Activated CD4-positive, alpha-beta T cell treated with anti-CD3 and anti-CD28 coated beads, Interleukin-2, amount 50 U/mL, for 16 hours (primary cell): ENCODE results near the gene UBE2J2.

Source experiments
- DNase-seq: peaks from one replicate; pipeline ENCODE4 v3.0.0-alpha.2; 2020

UBE2J2 gene

GRCh38 chr1:1280782-1281481 lies 7.3 kb upstream of the UBE2J2 start:
- DNase-seq = no peak

DNA sequence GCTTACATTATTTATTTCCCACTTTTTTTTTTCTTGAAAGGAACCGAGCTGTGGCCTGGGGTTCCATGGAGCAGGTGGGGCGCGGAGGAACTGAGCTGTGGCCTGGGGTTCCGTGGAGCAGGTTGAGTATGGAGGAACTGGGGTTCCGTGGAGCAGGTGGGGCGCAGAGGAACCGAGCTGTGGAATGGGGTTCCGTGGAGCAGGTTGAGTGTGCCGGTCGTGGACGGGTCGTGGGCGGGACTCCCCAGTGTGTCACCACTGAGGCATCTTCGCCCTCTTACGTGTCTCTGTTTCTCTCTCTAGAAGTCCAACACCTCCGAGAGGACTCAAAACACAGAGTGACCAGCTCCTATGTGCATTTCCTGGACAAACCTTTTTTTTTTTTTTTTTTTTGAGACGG lies 5.4 kb upstream of the UBE2J2 start:
- no peak for DNase-seq

DNA sequence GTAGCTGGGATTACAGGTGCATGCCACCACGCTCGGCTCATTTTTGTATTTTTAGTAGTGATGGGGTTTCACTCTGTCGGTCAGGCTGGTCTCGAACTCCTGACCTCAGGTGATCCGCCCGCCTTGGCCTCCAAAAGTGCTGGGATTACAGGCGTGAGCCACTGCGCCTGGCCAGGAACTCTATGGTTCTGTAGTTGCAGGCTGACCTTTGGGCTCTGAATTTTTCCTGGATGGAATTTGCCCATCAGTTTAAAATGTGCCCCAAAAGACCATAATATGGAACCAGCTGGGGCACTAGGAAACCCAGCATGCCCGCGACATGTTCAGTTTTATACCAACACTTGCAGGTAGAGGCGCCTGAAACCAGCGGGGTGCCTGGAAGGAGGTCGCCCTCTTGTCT lies 5.0 kb upstream of the UBE2J2 start:
- DNase-seq = no peak

- no peak for DNase-seq
Measured at GRCh38 chr1:1275836-1276235, 2.2 kb upstream of the UBE2J2 start.

DNA sequence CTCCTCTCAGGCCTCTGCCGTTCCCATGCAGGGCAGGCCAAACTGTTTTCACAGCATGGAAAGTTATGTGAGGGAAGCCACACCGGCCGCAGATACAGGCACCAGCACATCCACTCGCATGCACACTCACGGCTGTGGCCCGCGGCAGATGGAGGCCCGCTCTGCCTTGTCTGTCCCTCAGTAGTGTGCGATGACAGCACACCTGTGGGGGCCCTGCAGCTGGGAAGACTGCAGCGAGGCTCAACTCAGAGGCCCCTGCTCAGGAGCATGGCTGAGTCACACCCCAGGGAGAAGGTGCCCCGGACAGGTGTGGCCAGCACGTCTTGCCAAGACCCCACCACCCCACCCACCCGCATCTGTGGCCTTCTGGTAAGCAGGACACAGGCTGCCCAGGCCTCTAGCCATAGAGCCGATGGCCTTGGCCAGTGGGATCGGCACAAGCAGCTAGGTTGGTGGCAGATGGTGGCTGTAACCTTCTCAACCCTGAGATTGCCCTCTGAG lies 1.3 kb upstream of the UBE2J2 start:
- DNase-seq = no peak

- DNase-seq = no peak
Measured at GRCh38 chr1:1274299-1274930, 761 bp upstream of the UBE2J2 start.

GRCh38 chr1:1273209-1273511 lies 494 bp downstream of the UBE2J2 start:
- DNase-seq = no peak

DNA sequence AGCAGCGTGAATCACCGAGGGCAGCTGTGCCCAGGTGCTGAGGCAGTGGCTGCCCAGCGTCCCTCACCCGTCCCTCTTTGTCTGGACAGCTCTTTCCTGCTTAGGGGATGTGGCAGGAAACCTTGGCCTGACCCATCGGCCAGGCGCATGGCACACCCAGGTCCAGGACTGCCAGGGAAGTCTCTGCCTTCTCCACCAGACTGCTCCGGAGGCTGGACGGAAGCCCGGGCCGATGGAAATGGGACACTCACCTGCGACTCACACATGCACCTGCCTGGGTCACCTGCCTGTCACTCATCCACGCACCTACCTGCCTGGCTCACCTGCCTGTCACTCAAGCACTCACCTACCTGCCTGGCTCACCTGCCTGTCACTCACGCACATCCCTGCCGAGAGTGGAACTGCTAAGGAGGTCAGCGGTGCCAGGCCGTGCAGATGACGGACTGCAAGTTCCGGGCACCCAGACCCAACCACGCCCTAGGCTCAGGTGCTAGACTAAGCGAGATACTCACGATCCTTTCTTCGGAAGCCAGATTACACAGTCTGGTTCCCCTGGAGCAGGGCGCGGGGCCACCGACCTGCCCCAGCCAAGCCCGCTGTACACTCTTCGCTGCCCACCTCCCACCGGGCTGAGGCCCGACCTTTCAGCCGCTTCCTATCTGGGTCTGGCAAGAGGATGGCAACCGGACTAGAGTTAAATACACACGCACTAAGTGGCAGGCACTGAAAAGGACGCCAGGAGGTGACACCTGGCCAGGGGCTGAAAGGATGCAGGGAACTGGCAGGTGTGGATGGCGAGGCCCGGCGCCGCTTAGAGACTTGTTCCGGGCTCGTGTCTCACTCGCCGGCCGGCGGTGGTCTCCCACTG lies 1.1 kb downstream of the UBE2J2 start:
- DNase-seq = no peak

DNA sequence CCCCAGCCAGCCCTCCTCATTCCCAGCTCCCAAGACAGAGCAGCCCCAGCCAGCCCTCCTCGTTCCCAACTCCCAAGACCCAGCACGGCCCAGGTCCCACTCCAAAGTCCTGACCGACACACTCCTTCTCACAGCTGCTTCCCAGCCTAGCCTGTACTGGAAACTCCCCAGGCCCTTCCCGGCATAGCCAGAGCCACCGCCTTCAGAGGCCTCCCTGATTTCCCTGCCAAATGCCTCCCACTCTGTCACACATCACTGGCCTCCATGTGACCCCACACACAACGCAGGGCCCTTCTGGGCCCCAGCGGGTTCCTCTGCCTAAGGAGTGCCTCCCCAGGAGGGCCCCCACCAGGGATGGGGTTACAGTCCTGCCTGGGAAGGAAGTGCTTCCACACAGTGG lies 2.8 kb downstream of the UBE2J2 start:
- DNase-seq = no peak

- DNase-seq = no peak
Measured at GRCh38 chr1:1268284-1268682, 5.4 kb downstream of the UBE2J2 start.

GRCh38 chr1:1267488-1268283 lies 6.0 kb downstream of the UBE2J2 start:
- no peak for DNase-seq

DNA sequence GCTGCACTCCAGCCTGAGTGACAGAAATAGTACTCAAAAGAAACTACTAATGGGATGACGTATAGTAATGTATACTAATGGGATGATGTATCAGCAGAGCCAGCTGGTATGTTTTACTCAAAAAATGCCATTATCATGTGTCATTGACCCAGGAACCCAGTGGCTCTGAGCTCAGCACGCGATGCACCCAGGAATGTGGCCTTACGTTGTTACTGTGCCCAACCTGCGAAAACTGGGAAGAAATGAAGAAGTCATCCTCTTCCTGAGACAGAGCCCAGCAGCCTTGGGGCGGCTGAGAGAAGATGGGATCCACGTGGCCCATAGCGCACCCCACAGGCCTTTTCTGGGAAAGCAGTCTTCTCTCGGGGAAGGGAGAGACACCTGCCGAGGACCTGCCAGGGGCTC lies 8.8 kb downstream of the UBE2J2 start:
- DNase-seq = no peak

- DNase-seq = no peak
Measured at GRCh38 chr1:1264026-1264425, 9.6 kb downstream of the UBE2J2 start.

DNA sequence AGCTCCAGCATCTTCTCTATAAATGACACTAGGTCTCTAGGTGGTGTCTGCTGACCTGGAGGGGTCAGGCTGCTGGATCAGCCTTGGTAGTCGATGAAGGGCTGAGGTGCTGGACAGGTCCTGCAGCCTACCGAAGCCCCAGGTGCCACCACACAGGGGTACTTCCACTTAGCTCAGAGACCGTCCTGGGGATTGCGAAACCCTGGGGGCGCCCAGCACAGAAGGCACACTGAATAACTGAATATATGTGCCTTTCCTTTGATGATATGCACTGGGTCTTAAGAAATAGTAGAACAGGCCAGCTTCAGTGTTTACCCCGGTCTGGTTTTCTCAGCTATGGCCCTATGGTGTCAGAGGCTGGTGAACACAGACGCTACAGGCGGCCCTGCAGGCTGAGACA lies 10.9 kb downstream of the UBE2J2 start:
- no peak for DNase-seq

DNA sequence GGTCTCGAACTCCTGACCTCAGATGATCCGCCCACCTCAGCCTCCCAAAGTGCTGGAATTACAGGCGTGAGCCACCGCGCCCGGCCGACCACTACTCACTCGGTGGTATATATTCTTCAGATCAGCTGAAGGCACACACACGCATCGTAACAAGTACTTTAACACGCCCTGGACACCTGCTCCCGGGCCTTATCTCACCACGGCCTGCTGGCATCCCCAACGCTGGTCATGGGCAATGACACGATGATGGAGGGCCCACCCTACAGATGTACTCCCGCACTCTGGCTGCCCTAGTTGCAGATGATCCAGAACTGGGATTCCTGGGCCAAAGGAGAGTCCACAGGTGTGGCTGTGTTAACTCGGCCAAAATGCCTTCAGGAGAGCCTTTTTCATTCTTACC lies 11.6 kb downstream of the UBE2J2 start:
- no peak for DNase-seq

- DNase-seq = no peak
Measured at GRCh38 chr1:1260843-1261560, 12.7 kb downstream of the UBE2J2 start.

- no peak for DNase-seq
Measured at GRCh38 chr1:1259951-1260600, 13.6 kb downstream of the UBE2J2 start.

GRCh38 chr1:1259540-1259939 lies 14.1 kb downstream of the UBE2J2 start:
- no peak for DNase-seq

DNA sequence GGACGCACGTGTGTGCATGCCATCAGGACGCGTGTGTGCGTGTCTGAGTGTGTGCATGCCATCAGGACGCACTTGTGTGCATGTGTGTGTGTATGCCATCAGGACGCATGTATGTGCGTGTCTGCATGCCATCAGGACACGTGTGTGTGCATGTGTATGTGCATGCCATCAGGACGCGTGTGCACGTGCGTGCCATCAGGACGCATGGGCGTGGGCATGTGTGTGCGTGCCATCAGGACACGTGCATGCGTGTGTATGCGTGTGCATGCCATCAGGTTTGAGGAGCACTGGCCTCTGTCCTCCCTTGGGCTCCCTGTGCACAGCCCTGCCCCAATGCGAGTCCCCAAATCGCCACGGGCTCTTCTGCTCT lies 14.6 kb downstream of the UBE2J2 start:
- no peak for DNase-seq

GRCh38 chr1:1256956-1257871 lies 16.4 kb downstream of the UBE2J2 start:
- no peak for DNase-seq

DNA sequence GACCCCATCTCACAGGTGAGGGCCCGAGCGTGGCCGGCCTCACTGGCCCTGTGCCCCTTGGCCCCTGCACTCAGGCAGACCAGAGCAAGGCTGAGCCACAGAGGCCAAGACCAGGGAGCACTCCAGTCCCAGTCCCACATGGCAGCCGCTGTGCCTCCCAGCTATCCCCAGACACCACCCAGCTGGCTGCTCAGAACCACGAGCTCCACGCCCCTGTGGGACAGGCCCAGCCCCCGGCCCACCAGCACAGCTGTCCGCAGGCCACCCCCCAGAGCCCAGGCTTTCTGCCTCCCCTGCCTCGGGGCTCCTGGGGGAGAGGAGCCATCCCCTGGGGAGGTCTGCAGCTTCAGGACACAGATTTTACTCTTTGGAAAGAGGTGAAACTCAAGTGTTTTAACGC lies 18.0 kb downstream of the UBE2J2 start:
- no peak for DNase-seq
